ENCODE measurements around the gene FGD6.

DNA sequence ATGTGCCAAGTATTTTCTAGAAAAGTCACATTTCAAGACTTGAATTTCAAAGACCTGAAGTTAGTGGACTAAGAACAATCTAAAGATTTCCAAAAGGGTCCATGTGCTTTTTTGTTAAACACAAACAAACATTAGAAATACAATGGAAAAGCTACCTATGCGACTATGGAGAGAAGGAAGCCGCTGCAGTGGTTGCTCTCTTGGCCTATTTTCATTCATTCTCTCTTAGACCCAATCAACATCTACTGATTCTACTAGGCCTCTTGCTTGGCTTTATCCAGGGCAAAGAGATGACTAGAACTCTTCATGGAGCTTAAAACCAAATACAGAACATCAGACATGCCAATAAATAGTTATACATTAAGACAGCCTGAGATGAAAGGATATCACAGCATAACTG is 9.9 kb downstream of the FGD6 start:
- TF ChIP-seq, protein P1, sequence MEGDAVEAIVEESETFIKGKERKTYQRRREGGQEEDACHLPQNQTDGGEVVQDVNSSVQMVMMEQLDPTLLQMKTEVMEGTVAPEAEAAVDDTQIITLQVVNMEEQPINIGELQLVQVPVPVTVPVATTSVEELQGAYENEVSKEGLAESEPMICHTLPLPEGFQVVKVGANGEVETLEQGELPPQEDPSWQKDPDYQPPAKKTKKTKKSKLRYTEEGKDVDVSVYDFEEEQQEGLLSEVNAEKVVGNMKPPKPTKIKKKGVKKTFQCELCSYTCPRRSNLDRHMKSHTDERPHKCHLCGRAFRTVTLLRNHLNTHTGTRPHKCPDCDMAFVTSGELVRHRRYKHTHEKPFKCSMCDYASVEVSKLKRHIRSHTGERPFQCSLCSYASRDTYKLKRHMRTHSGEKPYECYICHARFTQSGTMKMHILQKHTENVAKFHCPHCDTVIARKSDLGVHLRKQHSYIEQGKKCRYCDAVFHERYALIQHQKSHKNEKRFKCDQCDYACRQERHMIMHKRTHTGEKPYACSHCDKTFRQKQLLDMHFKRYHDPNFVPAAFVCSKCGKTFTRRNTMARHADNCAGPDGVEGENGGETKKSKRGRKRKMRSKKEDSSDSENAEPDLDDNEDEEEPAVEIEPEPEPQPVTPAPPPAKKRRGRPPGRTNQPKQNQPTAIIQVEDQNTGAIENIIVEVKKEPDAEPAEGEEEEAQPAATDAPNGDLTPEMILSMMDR (IDR thresholded peaks at IDR 0.05 in 4 of 5, conservative IDR thresholded peaks at IDR 0.05 in 1 of 5), result no peak
- TF ChIP-seq POLR2A (IDR thresholded peaks at IDR 0.05), result no peak

All from gastrocnemius medialis (tissue), 4 donors.